Measurements from ENCODE around the gene TRIM54. TPM values are rescaled to one million over a fixed set of nuclear protein-coding genes. Genes with fewer than 3 reads are reported as not detected.

TRIM54 gene
- total and polyA plus RNA-seq, 9 donors: 0.12 to 0.72 (median 0.28) TPM; not detected in 3

- no peaks in the 10 kb centered on the region for H3K27me3 ChIP-seq
- peak; percentile 90 to 95 (median 92) for DNase-seq
- 0 to 1% (median 1%) methylated on average over 38 to 39 of the region's 39 CpGs for WGBS, 3 donors
- H3K4me1 ChIP-seq (ENCODE audit: insufficient read depth): peaks cover 13% of the 10 kb centered on the region
- no peak for TF ChIP-seq EP300 (IDR thresholded peaks at IDR 0.05)
- TF ChIP-seq CTCF (IDR thresholded peaks at IDR 0.05): no peak
- peak; percentile 96 for TF ChIP-seq POLR2A (IDR thresholded peaks at IDR 0.05)
- intact Hi-C loops (cut with DNase I): no loop called here
- H3K27ac ChIP-seq: peak within 1 kb of the TSS; percentile 56 to 89
- H3K9me3 ChIP-seq: no peaks in the 10 kb centered on the region
- H3K4me3 ChIP-seq: peak within 1 kb of the TSS; percentile 62
- no peaks in the 10 kb centered on the region for H3K36me3 ChIP-seq
Measured at GRCh38 chr2:27322766-27323595, 40.8 kb downstream of the TRIM54 start, which contains the start of gene MPV17. Gene MPV17 (minus strand): TSS chr2:27323097. CDS start chr2:27322517, 580 bp downstream.

- no peaks in the 10 kb centered on the region for H3K9me3 ChIP-seq
- 9 to 17% (median 10%) methylated on average over 5 of the region's 5 CpGs for WGBS, 3 donors
- TF ChIP-seq POLR2A (IDR thresholded peaks at IDR 0.05) (no peak), CTCF (IDR thresholded peaks at IDR 0.05) (no peak), EP300 (IDR thresholded peaks at IDR 0.05) (no peak)
- DNase-seq: no peak
- no peaks in the 10 kb centered on the region for H3K27me3 ChIP-seq
- no peaks in the 10 kb centered on the region for H3K36me3 ChIP-seq
- H3K4me1 ChIP-seq (ENCODE audit: insufficient read depth): peaks cover 13% of the 10 kb centered on the region
- peak overlapping the region; percentile 62 for H3K4me3 ChIP-seq
- peak overlapping the region; percentile 56 to 89 for H3K27ac ChIP-seq
- intact Hi-C loops (cut with DNase I): no loop called here
Measured at GRCh38 chr2:27323596-27324285, 41.5 kb downstream of the TRIM54 start.

- Histone ChIP-seq H3K4me1 (ENCODE audit: insufficient read depth) (peaks cover 13% of the 10 kb centered on the region), H3K36me3 (no peaks in the 10 kb centered on the region), H3K27ac (no peak overlapping the region), H3K4me3 (no peak overlapping the region), H3K9me3 (no peaks in the 10 kb centered on the region), H3K27me3 (no peaks in the 10 kb centered on the region)
- DNase-seq: no peak
- 91 to 95% (median 94%) methylated on average over 5 of the region's 5 CpGs for WGBS, 3 donors
- TF ChIP-seq POLR2A (IDR thresholded peaks at IDR 0.05) (no peak), EP300 (IDR thresholded peaks at IDR 0.05) (no peak), CTCF (IDR thresholded peaks at IDR 0.05) (no peak)
- intact Hi-C loops (cut with DNase I): no loop called here
Measured at GRCh38 chr2:27324720-27325119, 42.5 kb downstream of the TRIM54 start.

GRCh38 chr2:27335311-27335710, 53.1 kb downstream of the TRIM54 start:
- TF ChIP-seq CTCF (IDR thresholded peaks at IDR 0.05) (no peak), POLR2A (IDR thresholded peaks at IDR 0.05) (no peak), EP300 (IDR thresholded peaks at IDR 0.05) (no peak)
- no peak overlapping the region for H3K4me3 ChIP-seq
- intact Hi-C loops (cut with DNase I): no loop called here
- no peaks in the 10 kb centered on the region for H3K27me3 ChIP-seq
- H3K9me3 ChIP-seq: no peaks in the 10 kb centered on the region
- DNase-seq: no peak
- H3K4me1 ChIP-seq (ENCODE audit: insufficient read depth): no peaks in the 10 kb centered on the region
- H3K27ac ChIP-seq: no peak overlapping the region
- no peaks in the 10 kb centered on the region for H3K36me3 ChIP-seq
- 90 to 93% (median 92%) methylated on average over 3 of the region's 3 CpGs for WGBS, 3 donors

All from ovary (tissue), 9 donors.